ENCODE measurements around the gene ID2. TPM values are rescaled to one million over a fixed set of nuclear protein-coding genes. Genes with fewer than 3 reads are reported as not detected.
A peak's percentile ranks its signal among the peaks of the same experiment; 100 is the strongest.

Gene ID2
- total RNA-seq, 1 experiment from 2014 or later = 293 TPM

DNA sequence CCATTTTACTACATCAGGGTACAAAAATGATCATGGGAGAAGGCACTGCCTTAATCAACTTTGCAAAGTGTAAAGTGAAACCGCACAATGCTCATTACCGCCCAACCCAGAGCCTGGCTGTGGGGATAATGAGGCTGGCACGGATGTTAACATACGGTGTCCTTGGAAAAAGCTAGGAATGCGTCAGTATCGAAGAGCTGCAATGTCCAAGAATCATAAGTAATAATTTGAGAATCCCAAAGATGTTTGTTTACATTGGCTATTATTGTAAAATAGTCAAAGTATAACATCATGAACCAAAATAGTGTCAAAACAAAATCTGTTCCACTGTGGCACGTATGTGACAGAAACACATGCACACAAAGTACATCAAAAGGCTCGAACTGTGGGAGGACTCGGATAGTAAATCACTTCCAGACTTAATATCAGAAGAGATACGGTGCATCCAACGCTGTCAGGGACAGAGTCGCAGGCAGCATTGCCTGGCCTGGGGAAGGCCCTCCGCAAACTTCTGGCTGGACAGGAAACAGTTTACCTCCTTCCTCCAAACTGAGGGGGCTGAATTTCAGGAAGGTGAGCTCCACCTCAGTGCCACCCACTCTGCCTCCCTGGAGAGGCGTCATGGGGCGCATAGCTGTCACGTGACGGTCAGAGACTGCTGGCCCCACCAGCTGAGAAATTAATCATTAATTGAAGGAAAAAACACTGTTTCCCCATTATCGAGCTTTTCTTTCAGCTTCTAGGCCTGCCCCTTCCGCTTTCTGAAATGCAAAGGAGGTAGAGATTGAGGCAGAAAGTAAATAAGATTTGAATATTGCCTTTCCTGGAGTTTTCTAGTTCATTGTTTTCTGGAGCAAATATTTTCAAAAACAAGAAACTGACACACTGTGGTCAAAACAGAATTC is 1.8 kb upstream of the ID2 start:
- in situ Hi-C loops (cut with HindIII; ENCODE audit: low sequenced_read_pairs) = no loop called here
- peak; percentile 37 for DNase-seq (ENCODE audit: low spot score)

DNA sequence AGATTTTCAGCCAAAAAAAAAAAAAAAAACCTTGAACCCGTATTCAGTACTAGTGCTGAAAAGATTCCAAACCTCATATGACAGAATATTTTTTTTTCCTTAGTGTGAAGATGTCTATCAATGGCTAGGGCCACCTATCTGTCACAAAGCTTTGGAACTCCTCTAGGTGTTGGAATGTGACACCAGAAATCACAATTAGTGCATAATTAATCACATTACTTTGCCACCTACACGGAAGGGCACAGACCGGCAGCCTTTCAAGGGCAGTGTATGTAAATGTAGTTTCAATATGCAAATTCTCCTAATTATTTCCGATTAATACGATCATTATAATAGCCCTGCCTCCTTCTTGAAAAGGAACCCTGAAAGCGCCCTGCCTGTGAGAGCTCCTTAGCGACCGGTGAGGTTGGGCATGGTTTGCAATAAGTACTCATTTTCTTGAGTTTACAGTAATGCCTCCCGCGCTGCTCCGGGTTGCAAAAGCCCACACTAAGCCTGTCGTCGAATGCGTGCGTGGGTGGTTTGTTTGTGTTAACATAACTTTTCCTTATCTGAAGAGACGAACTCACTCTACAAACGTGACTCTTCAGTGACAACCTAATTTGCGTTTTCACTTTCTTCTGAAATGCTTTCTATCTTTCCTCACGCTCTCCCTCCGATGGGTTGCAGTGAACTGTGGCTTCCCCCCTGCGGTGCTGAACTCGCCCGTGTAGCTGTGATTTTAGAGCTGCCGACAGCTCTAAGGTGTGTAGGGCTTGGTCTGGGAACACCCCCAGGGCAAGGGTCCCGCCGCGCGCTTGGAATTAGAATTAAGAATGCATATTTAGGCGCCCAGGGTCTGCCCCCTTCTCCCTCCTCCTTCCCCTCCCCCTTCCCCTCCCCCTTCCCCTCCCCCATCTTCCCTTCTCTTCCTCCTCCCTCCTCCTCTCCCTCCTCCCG is 765 bp upstream of the ID2 start:
- in situ Hi-C loops (cut with HindIII; ENCODE audit: low sequenced_read_pairs) = no loop called here

DNA sequence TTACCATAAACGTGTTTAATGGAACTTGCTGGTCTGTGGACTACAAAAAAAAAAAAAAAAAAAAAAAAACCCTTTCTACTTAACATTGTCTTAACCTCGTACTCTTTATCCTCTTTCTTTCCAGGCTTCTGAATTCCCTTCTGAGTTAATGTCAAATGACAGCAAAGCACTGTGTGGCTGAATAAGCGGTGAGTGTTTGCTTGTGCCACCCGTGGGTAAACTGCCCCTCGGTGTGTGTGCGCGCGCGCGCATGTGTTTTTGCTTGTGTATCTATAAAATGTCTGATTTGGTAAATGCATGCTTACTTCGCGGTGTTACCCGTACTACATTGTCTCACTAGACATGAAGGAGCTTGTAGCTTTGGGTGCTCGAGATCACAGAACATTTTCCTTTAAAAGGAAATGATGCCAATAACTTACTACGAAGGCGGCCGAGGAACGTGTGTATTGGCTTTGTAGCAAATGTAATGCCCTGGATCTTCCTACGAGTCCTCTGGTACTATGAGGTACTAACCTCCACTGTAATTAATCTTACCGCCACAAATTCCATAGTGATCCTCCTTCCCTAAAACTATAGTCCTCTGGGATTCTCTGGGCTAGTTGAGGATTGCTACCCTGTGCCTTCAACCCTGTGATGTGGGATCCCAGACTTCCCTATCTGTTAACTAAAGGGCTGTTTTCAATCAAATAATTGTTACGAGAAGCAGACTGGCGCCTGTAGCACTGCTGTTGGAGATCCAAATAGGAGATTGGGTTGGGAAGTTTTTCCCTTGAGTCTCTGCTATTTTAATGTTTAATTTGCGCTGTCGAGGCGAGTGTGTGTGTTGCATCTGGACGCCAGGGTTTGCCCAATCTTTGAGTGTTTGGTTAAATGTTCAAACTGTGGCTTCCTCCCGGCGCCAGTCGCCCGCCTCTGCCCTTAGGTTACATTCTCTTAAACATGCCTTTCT is 1.1 kb downstream of the ID2 start:
- DNase-seq (ENCODE audit: low spot score) = peak; percentile 69
- in situ Hi-C loops (cut with HindIII; ENCODE audit: low sequenced_read_pairs) = no loop called here

More for the DNA sequence above, 765 bp upstream of the ID2 start:
- peak; percentile 70 for DNase-seq (ENCODE audit: low spot score)

DNA sequence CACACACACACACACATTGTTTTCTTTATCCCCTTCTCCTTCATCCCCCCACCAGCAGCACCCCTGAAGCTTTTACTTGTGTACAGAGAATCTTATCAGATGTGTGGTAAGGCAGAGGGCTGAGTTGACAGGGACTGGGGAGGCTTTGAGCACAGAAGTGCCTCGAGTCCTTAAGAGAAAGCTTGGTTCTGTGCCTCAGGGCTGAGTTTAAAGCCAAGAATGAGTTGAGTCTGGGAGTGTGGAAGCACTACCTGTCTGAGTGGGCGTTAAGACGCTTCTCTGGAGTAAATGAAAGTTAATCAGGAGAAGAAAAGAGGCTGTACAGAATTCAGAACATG is 2.7 kb downstream of the ID2 start:
- in situ Hi-C loops (cut with HindIII; ENCODE audit: low sequenced_read_pairs) = no loop called here
- DNase-seq (ENCODE audit: low spot score) = peak; percentile 65

DNA sequence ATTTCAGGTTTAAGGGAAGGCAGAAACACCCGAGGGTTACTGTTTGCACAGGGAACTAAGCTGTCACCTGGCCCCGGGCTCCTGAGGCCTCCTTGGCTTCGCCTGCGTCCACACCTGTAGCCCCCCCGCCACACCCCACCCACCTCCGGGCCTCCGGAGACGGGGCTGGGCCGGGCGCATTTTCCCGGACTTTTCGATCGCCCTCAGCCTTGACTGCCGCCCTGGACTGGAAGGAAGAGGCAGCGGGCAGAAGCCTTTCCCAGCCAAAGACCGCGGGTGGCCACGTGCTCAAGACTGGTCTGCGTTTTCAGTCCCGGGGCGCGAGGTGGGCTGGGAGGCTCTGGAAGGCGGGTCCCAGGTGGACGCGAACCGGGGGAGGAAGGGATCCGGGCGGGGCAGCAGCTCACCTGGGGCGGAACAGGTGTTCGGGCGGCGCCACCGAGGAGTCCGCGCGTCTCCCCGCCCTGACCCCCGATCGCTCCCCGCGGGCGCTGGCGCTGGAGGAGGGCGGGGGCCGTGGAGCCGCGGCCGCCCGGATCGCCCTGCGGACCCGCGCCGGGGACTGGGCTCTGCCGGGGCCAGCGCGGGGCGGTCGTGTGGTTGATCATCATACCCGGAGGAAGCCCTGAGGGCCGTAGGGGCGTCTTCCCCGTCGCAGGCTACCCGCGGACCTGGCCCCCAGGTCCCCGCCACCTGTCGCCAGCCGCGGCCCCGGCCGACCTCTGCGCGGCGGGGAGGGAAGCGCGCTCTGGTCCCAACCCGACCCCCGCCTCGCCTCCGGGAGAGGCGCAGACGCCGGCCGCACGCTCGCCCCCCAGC is 3.2 kb downstream of the ID2 start:
- DNase-seq (ENCODE audit: low spot score) = peak; percentile 57
- in situ Hi-C loops (cut with HindIII; ENCODE audit: low sequenced_read_pairs) = no loop called here

DNA sequence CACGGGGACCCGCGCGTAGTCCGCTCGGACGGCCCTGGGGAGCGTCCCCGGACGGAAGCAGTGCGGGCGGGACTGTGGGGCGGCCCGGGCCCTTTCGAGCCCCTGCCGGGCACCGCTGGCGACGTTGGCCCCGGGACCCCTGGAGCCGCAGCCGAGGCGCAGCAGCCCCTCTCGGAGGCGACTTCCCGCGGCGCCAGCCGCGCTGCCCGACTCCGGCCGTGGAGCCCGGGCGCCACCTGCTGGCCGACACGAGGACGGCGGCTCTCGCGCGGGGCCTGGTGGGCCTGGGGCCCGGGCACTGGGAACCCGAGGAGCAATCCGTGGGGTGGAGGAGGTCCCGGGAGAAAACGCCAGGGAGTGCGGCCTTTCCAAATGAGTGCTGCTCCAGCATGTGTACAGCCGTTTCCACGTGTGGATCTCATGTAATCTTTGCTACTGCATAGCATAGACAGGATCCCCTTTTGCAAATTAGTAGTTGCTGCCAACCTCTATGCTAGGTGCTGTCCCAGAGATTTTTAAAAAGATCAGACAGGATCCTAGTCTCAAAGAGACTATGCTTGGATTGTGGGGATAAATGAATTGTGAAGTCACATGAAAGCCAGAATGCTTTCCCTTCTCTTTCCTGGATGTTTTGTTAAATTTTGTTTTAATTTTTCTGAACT is 4.0 kb downstream of the ID2 start:
- peak; percentile 53 for DNase-seq (ENCODE audit: low spot score)
- in situ Hi-C loops (cut with HindIII; ENCODE audit: low sequenced_read_pairs) = no loop called here

DNA sequence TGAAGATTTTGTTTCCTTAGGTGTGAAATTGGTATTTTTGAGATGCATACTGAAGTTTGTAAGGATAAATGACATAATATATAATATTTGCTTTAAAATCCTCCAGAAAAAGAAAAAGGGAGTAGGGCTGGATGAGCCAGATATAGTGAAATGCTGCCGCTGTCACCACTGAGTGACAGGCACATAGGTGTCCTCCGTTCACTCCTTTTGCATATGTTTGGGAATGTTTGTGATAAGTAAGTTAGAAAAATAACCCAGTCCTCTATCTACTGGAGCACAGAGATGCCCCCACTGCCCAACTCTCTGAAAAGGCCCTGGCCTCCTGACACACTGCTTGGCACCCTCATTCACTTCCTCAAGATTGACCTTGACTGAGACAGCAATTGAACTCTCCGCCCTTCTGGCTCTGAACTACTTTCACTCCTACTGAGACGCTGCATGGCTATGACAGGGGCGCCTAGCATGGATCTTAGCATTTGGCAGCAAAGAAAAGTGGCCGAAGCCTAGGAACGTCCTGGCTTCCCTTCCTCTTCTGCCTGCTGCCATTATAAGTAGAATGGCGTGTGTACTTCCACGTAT is 10.1 kb downstream of the ID2 start:
- in situ Hi-C loops (cut with HindIII; ENCODE audit: low sequenced_read_pairs) = no loop called here

DNA sequence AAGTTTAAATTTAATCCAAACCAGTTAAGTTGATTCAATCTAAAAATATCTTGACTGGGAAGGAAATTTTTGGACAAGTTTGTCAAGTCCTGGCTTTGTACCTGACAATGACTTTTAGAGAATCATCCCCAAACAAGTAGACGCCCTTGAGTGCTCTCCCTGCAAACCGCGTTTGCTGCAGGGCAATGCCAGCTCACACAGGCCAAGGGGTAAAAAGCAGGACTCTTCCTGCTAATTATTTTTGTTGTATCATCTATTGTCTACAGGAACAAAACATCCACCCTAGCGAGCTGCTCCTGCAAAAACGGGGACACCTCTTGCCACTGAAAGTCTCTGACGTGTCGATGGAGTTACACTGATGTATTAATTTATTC is 10.9 kb downstream of the ID2 start:
- DNase-seq (ENCODE audit: low spot score) = no peak
- in situ Hi-C loops (cut with HindIII; ENCODE audit: low sequenced_read_pairs) = no loop called here

More for the DNA sequence above, 10.1 kb downstream of the ID2 start:
- DNase-seq (ENCODE audit: low spot score) = no peak

DNA sequence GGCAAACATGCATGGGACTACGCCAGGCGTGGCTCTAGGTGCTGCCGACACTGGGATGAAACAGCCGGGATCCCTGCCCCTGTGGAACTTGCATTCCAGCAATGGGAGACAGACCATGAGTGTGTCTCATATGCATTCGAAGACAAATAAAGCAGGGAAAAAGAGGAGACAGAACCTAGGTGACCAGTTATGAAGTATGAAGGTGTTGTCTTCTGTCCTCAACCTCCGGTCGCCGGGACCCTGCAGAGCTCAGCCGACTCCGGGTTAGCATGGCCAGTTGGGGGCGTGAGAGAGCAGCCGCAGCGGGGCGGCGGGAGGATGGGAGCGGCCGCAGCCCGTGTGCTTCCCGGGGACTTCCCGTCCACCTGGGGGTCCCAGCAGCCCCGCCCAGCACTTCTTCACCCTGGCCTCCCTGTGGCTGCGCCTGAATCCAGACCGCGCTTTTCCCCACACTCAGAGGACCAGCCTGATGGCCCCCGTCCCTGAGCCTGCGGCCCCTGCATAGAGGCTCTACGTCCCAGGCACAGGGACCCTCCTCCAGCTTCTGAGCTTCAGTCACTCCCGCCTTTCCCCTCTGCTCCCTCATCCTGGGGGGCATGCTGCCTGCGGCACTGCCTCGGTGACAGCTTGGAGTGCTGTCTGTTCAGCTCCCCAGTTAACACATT is 11.4 kb downstream of the ID2 start:
- in situ Hi-C loops (cut with HindIII; ENCODE audit: low sequenced_read_pairs) = no loop called here

DNA sequence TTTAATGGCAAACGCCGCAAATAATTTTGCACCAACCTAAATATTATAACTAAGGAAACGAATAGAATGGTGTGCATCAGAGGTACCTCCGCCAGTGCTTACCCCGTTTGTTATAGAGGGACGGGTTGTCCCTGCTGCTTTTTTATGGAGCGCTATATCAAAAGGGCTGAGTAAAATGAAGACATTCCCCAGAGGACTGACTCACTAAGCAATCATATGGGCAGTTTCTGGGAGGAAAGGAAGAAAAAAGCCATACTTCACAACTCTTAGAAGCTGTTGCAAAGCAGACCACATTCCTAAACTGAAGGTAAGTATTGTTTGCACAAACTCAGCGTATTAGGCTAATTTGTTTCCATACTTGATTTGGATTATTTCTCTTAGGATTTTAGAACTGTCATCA is 12.9 kb downstream of the ID2 start:
- in situ Hi-C loops (cut with HindIII; ENCODE audit: low sequenced_read_pairs) = no loop called here
- no peak for DNase-seq (ENCODE audit: low spot score)

More for the DNA sequence above, 11.4 kb downstream of the ID2 start:
- DNase-seq (ENCODE audit: low spot score) = no peak

DNA sequence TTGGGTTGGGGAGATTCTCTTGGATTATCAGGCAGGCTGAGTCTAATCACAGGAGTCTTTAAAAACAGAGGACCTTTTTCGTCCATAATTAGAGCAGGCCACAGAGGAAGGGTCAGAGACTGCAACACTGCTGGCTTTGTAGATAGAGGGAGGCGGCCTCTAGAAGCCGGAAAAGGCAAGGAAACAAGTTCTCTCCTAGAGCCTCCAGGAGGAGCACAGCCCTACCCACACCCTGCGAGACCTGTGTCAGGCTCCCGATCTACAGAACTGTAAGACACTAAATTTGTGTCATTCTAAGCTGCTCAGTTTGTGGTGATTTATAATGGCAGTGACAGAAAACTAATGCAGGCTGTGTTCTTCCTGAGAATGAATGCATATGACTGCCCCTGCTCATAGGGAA is 15.3 kb downstream of the ID2 start:
- in situ Hi-C loops (cut with HindIII; ENCODE audit: low sequenced_read_pairs) = no loop called here
- DNase-seq (ENCODE audit: low spot score) = no peak

DNA sequence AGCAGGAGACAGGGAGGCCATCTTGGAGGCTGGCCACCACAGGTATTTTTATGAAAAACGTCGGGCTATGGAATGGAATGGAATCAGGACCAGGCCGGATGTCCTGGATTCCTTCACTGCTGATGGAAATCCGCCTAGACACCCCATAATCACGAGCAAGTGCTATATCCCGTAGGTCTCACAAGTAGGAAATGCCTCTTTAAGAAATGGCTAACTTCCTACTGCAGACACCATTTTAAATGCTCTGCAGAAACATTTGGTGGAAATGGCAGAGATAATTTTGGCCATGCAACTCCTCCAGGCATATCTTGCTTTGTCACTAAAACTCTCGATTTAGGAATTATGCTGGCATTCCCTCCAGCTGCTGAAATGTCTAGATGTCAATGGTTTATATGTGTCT is 18.0 kb downstream of the ID2 start:
- in situ Hi-C loops (cut with HindIII; ENCODE audit: low sequenced_read_pairs) = no loop called here
- no peak for DNase-seq (ENCODE audit: low spot score)

DNA sequence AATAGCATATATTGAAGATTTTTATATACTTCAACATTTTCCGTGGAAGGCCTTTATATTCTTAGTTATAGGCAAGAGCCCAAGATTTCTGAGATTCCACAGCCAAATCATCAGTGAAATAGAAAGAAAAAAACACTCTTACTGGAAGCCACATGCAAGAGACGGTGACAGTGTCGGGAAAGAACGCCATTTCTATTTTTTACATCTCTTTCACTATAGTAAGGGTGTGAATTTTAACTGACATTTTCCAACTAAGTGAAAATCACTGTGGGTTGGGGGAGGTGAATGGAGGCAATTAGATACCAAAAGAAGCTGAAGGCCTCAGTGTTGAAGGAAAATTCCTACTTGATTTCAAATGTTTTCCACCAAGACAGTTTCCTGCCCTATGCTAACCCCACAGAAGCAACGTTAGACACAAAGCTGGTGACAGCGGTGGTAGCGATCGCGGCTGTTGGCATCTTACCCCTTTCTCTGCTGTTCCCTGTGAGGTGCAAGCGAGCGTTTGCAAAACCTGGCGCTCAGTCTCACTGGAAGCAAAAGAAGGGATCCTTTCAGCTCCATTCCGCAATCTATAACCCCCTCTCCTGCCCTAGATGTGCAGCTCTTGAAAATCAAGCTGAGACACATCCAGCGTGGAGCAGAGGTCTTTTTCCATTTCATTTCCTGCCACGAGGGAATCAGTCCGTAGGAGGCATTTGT is 20.0 kb downstream of the ID2 start:
- no peak for DNase-seq (ENCODE audit: low spot score)
- in situ Hi-C loops (cut with HindIII; ENCODE audit: low sequenced_read_pairs) = no loop called here

DNA sequence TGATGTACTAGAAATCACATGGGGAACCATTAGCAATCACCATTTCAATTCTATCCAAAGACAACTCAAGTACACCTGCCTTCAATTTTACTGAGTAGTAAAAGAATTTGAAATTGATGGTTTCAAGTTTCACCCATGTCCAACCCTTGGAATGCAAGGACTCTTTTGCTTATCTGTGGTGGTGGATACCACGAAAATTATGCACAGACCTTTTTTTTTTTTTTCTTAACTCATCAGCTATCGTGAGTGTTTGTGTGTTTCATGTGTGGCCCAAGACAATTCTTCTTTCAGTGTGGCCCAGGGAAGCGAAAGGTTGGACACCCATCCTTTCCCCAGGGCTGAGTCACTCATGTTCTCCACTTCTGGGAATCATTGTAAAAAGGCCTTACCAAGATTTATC is 23.1 kb downstream of the ID2 start:
- DNase-seq (ENCODE audit: low spot score) = no peak
- in situ Hi-C loops (cut with HindIII; ENCODE audit: low sequenced_read_pairs) = no loop called here

DNA sequence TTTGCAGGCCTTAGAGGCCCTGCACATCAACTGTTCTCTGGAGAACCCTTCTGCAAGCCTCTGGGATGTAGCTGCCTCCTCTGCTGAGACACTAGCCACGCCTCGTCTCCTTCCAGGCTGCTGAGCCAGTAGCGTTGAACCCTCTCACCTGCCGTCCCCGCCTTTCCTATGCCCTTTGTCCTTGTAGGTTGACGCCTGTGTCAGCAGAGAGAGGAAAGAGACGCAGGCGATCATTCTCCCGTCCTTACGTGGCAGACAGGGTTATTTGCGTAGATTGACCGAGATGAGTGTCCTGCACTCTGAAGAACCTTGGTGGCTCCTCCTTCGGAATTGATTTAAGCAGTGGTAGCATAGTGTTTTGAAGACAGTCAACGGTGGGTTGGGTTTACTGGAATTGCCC is 27.8 kb downstream of the ID2 start:
- in situ Hi-C loops (cut with HindIII; ENCODE audit: low sequenced_read_pairs) = no loop called here

DNA sequence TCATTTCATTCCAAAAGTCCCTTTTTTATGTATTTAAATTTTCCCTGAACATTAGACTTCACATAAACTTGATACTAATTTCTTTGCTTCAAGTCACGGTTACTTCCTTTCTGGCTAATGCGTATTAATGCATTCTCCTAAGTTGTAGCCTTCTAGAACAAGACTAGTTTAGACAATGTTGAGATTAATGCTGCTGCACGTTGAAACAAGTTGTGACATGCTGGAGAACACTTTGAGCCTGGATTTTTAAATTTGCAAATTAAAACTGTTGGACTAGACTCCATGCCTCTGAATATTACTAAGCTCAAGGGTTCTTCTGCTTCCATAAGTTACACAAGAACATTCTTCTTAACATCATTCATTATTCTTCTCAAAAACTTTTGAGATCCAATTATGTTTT is 29.1 kb downstream of the ID2 start:
- DNase-seq (ENCODE audit: low spot score) = no peak
- in situ Hi-C loops (cut with HindIII; ENCODE audit: low sequenced_read_pairs) = no loop called here

More for the DNA sequence above, 27.8 kb downstream of the ID2 start:
- DNase-seq (ENCODE audit: low spot score) = no peak

All from G401 (cell line).